PC-9 (cell line): ENCODE data around the gene AP4B1. TPM values are rescaled to one million over a fixed set of nuclear protein-coding genes. Genes with fewer than 3 reads are reported as not detected.
"Not testable (repeated sequence)": the region's sequence is repeated elsewhere in the genome, so short reads cannot be mapped to it uniquely, and the experiment has no call there.

Experiments used
- BruUV-seq: library from RNA; stranded (reverse); fragments of 400-500 nt; replicated peaks from 2 replicates; lab custom pipeline; 2021; lab: Mats Ljungman, UMichigan
- CTCF ChIA-PET: fragments of 300-600 bp; sonication (Branson Sonifier 250); formaldehyde crosslinking; loops from one replicate; lab custom pipeline; 2022; ENCODE audit warnings: antibody characterized with exemption; lab: Charles Lee
- POLR2A ChIA-PET: fragments of 300-600 bp; sonication (Branson Sonifier 250); formaldehyde crosslinking; loops from one replicate; lab custom pipeline; 2022; ENCODE audit warnings: antibody characterized with exemption; ENCODE audit not compliant: unreplicated experiment; lab: Charles Lee
- DNase-seq, 2 experiments: peaks; one replicate each; pipeline versions ENCODE4 v3.0.0 to v3.0.0-alpha.2; 2015 to 2022; ENCODE audit warnings: mixed read lengths in 1 of 2
- H2AFZ ChIP-seq: fragments of 200-600 bp; sonication (generic); 2 replicates; pipeline ENCODE4 v1.8.1; 2017; ENCODE audit warnings: antibody characterized with exemption
- H3F3A ChIP-seq: fragments of 200-600 bp; sonication (generic); 2 replicates; pipeline ENCODE4 v1.8.1; 2017; ENCODE audit warnings: antibody characterized with exemption, mild to moderate bottlenecking, low read depth; ENCODE audit not compliant: insufficient read depth
- H3K27ac ChIP-seq: fragments of 200-600 bp; sonication (generic); 2 replicates; pipeline ENCODE4 v1.6.1; 2016; ENCODE audit warnings: mixed run types
- H3K27me3 ChIP-seq: fragments of 200-600 bp; sonication (generic); 2 replicates; pipeline ENCODE4 v1.6.1; 2016; ENCODE audit warnings: low read depth, mixed run types; ENCODE audit not compliant: insufficient read depth
- H3K36me3 ChIP-seq: fragments of 200-600 bp; sonication (generic); 2 replicates; pipeline ENCODE4 v1.6.1; 2016; ENCODE audit warnings: low read depth, mixed run types
- H3K4me1 ChIP-seq: fragments of 200-600 bp; sonication (generic); replicated peaks from 2 replicates; pipeline ENCODE4 v1.6.1; 2016; ENCODE audit warnings: mixed run types; ENCODE audit not compliant: insufficient read depth
- H3K4me2 ChIP-seq: fragments of 200-600 bp; sonication (generic); 2 replicates; pipeline ENCODE4 v1.6.1; 2017; ENCODE audit warnings: mixed run types
- H3K4me3 ChIP-seq: fragments of 200-600 bp; sonication (generic); 2 replicates; pipeline ENCODE4 v1.6.1; 2016; ENCODE audit warnings: mixed run types
- H3K79me2 ChIP-seq: fragments of 200-600 bp; sonication (generic); 2 replicates; pipeline ENCODE4 v1.6.1; 2017; ENCODE audit warnings: low read depth, mixed run types
- H3K9me2 ChIP-seq: fragments of 200-600 bp; sonication (generic); 2 replicates; pipeline ENCODE4 v1.8.1; 2017; ENCODE audit warnings: mild to moderate bottlenecking; ENCODE audit not compliant: insufficient read depth
- H3K9me3 ChIP-seq: fragments of 200-600 bp; sonication (generic); 2 replicates; pipeline ENCODE4 v1.8.1; 2016; ENCODE audit warnings: low read depth; ENCODE audit not compliant: insufficient read depth
- H4K20me1 ChIP-seq: fragments of 200-600 bp; sonication (generic); 2 replicates; pipeline ENCODE4 v1.8.1; 2017; ENCODE audit not compliant: insufficient read depth
- EZH2 ChIP-seq: fragments of 200-600 bp; sonication (generic); IDR thresholded peaks from 2 replicates; pipeline ENCODE4 v1.8.0; 2017; ENCODE audit warnings: antibody characterized with exemption, low read depth
- intact Hi-C: fragments of 100-400 bp; cut with micrococcal nuclease; formaldehyde crosslinking; loops from one replicate; pipeline ENCODE4 v1.10.0; 2022; ENCODE audit not compliant: unreplicated experiment
- total RNA-seq: library from RNA; stranded (reverse); gene quantifications from 2 replicates; pipeline ENCODE4 v1.2.3, GENCODE V29; 2021
- TF ChIP-seq, protein P1 (sequence below): fragments of 200-600 bp; sonication (generic); conservative IDR thresholded peaks from 2 replicates; pipeline ENCODE4 v1.6.1; 2017; ENCODE audit warnings: mixed run types, antibody characterized with exemption, mild to moderate bottlenecking, moderate library complexity

Gene AP4B1
- total RNA-seq, 1 experiment from 2014 or later, result 11.7 TPM

GRCh38 chr1:113949007-113949406 lies 44.4 kb upstream of the AP4B1 start:
- Histone ChIP-seq H2AFZ (no peak overlapping the region), H3K9me3 (no peaks in the 10 kb centered on the region), H3K4me3 (no peak overlapping the region), H4K20me1 (0 out of 2 replicates have a peak, but pooled peaks cover 16% of the 10 kb centered on the region), H3K79me2 (peaks cover 41% of the 10 kb centered on the region; the same call in 1 of the 2 replicates), H3K9me2 (no peaks in the 10 kb centered on the region), H3K27me3 (no peaks in the 10 kb centered on the region), H3K27ac (no peak overlapping the region), H3F3A (no peaks in the 10 kb centered on the region), H3K4me1 (no peaks in the 10 kb centered on the region), H3K4me2 (no peak overlapping the region), H3K36me3 (peaks cover 16% of the 10 kb centered on the region; the same call in 1 of the 2 replicates)
- DNase-seq, result no peak
- no TSS peak for BruUV-seq
- no peak for TF ChIP-seq EZH2
- TF ChIP-seq, protein P1, sequence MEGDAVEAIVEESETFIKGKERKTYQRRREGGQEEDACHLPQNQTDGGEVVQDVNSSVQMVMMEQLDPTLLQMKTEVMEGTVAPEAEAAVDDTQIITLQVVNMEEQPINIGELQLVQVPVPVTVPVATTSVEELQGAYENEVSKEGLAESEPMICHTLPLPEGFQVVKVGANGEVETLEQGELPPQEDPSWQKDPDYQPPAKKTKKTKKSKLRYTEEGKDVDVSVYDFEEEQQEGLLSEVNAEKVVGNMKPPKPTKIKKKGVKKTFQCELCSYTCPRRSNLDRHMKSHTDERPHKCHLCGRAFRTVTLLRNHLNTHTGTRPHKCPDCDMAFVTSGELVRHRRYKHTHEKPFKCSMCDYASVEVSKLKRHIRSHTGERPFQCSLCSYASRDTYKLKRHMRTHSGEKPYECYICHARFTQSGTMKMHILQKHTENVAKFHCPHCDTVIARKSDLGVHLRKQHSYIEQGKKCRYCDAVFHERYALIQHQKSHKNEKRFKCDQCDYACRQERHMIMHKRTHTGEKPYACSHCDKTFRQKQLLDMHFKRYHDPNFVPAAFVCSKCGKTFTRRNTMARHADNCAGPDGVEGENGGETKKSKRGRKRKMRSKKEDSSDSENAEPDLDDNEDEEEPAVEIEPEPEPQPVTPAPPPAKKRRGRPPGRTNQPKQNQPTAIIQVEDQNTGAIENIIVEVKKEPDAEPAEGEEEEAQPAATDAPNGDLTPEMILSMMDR, result peak; percentile 65
- ChIA-PET POLR2A (interaction anchor here (0.7 kb wide), 1 partner anchor 12 kb away, joined by 16 read pairs; no protein-coding TSS in a partner anchor), CTCF (no interaction called here)
- intact Hi-C loops, result no loop called here

GRCh38 chr1:113948151-113948550 lies 43.6 kb upstream of the AP4B1 start:
- CTCF ChIA-PET, result interaction anchor here (0.7 kb wide), 2 partner anchors 200 to 724 kb away, joined by 3 to 4 read pairs; no protein-coding TSS in a partner anchor
- H3K9me2 ChIP-seq, H3K27me3 ChIP-seq, H3K4me2 ChIP-seq, BruUV-seq, intact Hi-C loops, H2AFZ ChIP-seq, H3K4me1 ChIP-seq, DNase-seq, H3K4me3 ChIP-seq, H3K9me3 ChIP-seq, H3K27ac ChIP-seq, H3F3A ChIP-seq: not testable (repeated sequence)
- POLR2A ChIA-PET, result interaction anchor here (0.7 kb wide), 1 partner anchor 11 kb away, joined by 16 read pairs; no protein-coding TSS in a partner anchor
- Histone ChIP-seq H3K36me3 (peaks cover 13% of the 10 kb centered on the region), H3K79me2 (peaks cover 45% of the 10 kb centered on the region; the same call in 1 of the 2 replicates), H4K20me1 (0 out of 2 replicates have a peak, but pooled peaks cover 16% of the 10 kb centered on the region)

DNA sequence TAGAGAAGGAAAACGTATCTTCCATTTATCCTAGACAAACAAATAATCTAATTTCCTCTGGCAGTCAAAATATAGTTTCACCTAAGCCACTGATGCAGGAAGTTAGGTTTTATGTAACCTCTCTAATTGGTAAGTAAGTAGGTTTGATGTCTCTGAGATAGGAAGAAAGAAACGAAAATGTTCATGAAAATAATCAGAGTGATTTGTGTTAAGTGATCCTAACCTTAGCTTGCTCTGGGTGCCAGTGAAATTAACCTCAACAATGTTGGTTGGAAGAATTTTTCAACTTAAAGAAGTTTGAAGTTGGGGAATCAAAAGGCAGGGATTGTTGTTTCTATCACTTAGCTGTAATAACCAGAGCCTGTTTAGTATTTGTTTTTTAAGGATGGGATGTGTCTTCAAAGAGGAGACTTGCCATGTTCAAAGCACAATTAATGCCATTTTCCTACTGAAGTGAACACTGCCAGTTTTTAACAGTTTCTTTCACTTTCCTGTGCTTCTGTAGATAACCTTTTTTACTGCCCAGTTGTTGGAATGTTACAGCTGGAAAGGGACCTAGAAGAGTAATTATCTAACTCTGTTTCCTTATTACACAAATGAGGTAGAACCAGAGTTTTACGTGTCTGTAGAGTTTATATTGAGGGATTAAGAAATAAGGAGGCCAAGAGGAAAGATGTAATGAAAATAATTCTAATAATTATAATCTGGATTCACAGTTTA lies 42.9 kb upstream of the AP4B1 start:
- Histone ChIP-seq H3K27me3 (no peaks in the 10 kb centered on the region), H3K79me2 (peaks cover 50% of the 10 kb centered on the region; the same call in 1 of the 2 replicates), H3F3A (no peaks in the 10 kb centered on the region), H3K4me2 (no peak overlapping the region), H3K9me2 (no peaks in the 10 kb centered on the region), H3K4me1 (no peaks in the 10 kb centered on the region), H3K9me3 (no peaks in the 10 kb centered on the region), H2AFZ (no peak overlapping the region), H3K27ac (0 out of 2 replicates have a peak overlapping the region, but pooled peaks have one; percentile 3), H3K4me3 (no peak overlapping the region), H4K20me1 (0 out of 2 replicates have a peak, but pooled peaks cover 14% of the 10 kb centered on the region), H3K36me3 (peaks cover 16% of the 10 kb centered on the region; the same call in 1 of the 2 replicates)
- ChIA-PET CTCF (no interaction called here), POLR2A (no interaction called here)
- no peak for DNase-seq
- TF ChIP-seq, protein P1, result no peak
- TF ChIP-seq EZH2, result no peak
- no TSS peak for BruUV-seq
- intact Hi-C loops, result no loop called here
